Neural cell (in vitro differentiated cells): ENCODE measurements around the gene CHKB.

Experiments used
- EP300 ChIP-seq: fragments of 450-650 bp; conservative IDR thresholded peaks from 2 replicates; pipeline ENCODE4 v1.6.1; 2014; ENCODE audit warnings: antibody characterized with exemption, mild to moderate bottlenecking, moderate library complexity; ENCODE audit not compliant: poor library complexity, severe bottlenecking
- POLR2AphosphoS5 ChIP-seq: IDR thresholded peaks from 2 replicates; pipeline ENCODE4 v1.6.1; 2012
- TF ChIP-seq, protein P1 (sequence below): IDR thresholded peaks from 2 replicates; pipeline ENCODE4 v1.6.1; 2012; ENCODE audit warnings: borderline replicate concordance

DNA sequence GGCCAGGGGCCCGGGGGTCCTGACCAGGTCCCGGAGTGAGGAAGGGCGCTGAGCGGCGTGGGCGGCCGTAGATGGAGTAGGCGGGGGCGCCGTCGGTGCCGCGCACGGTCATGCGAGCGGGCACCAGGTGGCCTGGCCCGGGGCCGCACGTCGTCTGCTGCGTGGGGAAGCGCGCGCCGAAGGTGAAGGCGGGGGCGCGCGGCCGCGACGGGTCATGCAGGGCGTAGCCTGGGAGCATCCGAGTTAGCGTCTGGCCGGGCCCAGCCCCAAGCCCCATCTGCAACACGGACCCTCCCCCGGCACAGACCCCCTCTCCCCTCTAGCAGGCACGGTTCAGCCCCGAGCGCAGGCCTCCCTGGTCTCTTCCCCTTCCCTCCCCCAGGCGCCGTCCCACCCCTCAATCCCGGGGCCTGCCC lies 51.1 kb downstream of the CHKB start:
- TF ChIP-seq POLR2AphosphoS5 (no peak), EP300 (no peak)
- TF ChIP-seq, protein P1, sequence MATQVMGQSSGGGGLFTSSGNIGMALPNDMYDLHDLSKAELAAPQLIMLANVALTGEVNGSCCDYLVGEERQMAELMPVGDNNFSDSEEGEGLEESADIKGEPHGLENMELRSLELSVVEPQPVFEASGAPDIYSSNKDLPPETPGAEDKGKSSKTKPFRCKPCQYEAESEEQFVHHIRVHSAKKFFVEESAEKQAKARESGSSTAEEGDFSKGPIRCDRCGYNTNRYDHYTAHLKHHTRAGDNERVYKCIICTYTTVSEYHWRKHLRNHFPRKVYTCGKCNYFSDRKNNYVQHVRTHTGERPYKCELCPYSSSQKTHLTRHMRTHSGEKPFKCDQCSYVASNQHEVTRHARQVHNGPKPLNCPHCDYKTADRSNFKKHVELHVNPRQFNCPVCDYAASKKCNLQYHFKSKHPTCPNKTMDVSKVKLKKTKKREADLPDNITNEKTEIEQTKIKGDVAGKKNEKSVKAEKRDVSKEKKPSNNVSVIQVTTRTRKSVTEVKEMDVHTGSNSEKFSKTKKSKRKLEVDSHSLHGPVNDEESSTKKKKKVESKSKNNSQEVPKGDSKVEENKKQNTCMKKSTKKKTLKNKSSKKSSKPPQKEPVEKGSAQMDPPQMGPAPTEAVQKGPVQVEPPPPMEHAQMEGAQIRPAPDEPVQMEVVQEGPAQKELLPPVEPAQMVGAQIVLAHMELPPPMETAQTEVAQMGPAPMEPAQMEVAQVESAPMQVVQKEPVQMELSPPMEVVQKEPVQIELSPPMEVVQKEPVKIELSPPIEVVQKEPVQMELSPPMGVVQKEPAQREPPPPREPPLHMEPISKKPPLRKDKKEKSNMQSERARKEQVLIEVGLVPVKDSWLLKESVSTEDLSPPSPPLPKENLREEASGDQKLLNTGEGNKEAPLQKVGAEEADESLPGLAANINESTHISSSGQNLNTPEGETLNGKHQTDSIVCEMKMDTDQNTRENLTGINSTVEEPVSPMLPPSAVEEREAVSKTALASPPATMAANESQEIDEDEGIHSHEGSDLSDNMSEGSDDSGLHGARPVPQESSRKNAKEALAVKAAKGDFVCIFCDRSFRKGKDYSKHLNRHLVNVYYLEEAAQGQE = no peak
